K562 (cell line): ENCODE results near the gene YPEL3. TPM values are rescaled to one million over a fixed set of nuclear protein-coding genes. Genes with fewer than 3 reads are reported as not detected.

Experiments
- ATAC-seq: fragments of 200-7000 bp; cut with Tn5 transposase; 3 replicates; pipeline ENCODE4 v1.9.1; 2020; ENCODE audit warnings: moderate library complexity
- BruUV-seq: library from RNA; stranded (reverse); fragments of 400-500 nt; replicated peaks from 2 replicates; lab custom pipeline; 2021; lab: Mats Ljungman, UMichigan
- CTCF ChIA-PET: fragments of 300-600 bp; formaldehyde crosslinking; extraction: SDS; loops from one replicate; lab custom pipeline; 2021; ENCODE audit warnings: low intra/inter-chr PET ratio; lab: Yijun Ruan, JAX
- POLR2A ChIA-PET: fragments of 300-600, 350-650 bp; sonication (Branson Sonifier 250); formaldehyde crosslinking; extraction: SDS; loops from one replicate; lab custom pipeline; 2021; ENCODE audit warnings: antibody characterized with exemption, inconsistent platforms; lab: Yijun Ruan, JAX
- DNase-seq, 4 experiments: peaks; one replicate each; pipeline versions ENCODE4 v3.0.0 to v3.0.0-alpha.2; 2011 to 2018; ENCODE audit warnings: low spot score in 3 of 4, mixed read lengths in 3 of 4; ENCODE audit errors: extremely low read depth in 1 of 4
- FAIRE-seq: peaks from 2 replicates; lab custom pipeline; 2011; peaks lifted over from hg19 to GRCh38; lab: Jason Lieb, UNC
- H2AFZ ChIP-seq: 2 replicates; pipeline ENCODE4 v1.6.0; 2011; ENCODE audit warnings: low read depth, low read length, control low read depth, inconsistent platforms
- H3K27ac ChIP-seq: fragments of 200-600 bp; 3 replicates; pipeline ENCODE4 v1.8.0; 2011; ENCODE audit warnings: low read depth, mild to moderate bottlenecking, control low read depth, inconsistent platforms, low read length, moderate library complexity, mixed read lengths; ENCODE audit errors: extremely low read depth
- H3K27me3 ChIP-seq, 2 experiments: fragments of 300-600 bp in 1 of 2; 2 replicates in 1 of 2; 3 replicates in 1 of 2; pipeline versions ENCODE4 v1.6.0 to v1.8.0; 2011; ENCODE audit warnings: inconsistent platforms in 2 of 2, low read length in 2 of 2, mild to moderate bottlenecking in 1 of 2, mixed read lengths in 1 of 2, moderate library complexity in 1 of 2; ENCODE audit not compliant: control insufficient read depth in 2 of 2, insufficient read depth in 2 of 2
- H3K36me3 ChIP-seq: fragments of 300-600 bp; 3 replicates; pipeline ENCODE4 v1.8.0; 2011; ENCODE audit warnings: mild to moderate bottlenecking, low read length, inconsistent platforms; ENCODE audit not compliant: control insufficient read depth, insufficient read depth
- H3K4me1 ChIP-seq, 2 experiments: fragments of 200-600 bp in 1 of 2; replicated peaks in 1 of 2; 2 replicates in 1 of 2; 3 replicates in 1 of 2; pipeline versions ENCODE4 v1.5.1 to v1.8.0; 2011; ENCODE audit warnings: inconsistent platforms in 2 of 2, low read length in 2 of 2, mild to moderate bottlenecking in 1 of 2, mixed read lengths in 1 of 2, moderate library complexity in 1 of 2; ENCODE audit not compliant: control insufficient read depth in 2 of 2, insufficient read depth in 2 of 2
- H3K4me2 ChIP-seq: 2 replicates; pipeline ENCODE4 v1.6.1; 2011; ENCODE audit warnings: low read length, control low read depth, inconsistent platforms, mixed read lengths; ENCODE audit not compliant: insufficient read depth
- H3K4me3 ChIP-seq: fragments of 200-600 bp; sonication (generic), shearing (Covaris generic); 2 replicates; pipeline ENCODE4 v1.5.1; 2016; ENCODE audit warnings: control low read depth, inconsistent platforms
- H3K79me2 ChIP-seq: fragments of 200-600 bp; 3 replicates; pipeline ENCODE4 v1.8.0; 2011; ENCODE audit warnings: low read length, inconsistent platforms; ENCODE audit not compliant: control insufficient read depth, insufficient read depth
- H3K9ac ChIP-seq, 2 experiments: 2 replicates each; pipeline versions ENCODE4 v1.6.0 to v1.6.1; 2011; ENCODE audit warnings: low read depth in 2 of 2, low read length in 2 of 2, control low read depth in 1 of 2, inconsistent platforms in 1 of 2, mild to moderate bottlenecking in 1 of 2, mixed read lengths in 1 of 2; ENCODE audit not compliant: insufficient read depth in 1 of 2
- H3K9me1 ChIP-seq: one replicate; pipeline ENCODE4 v1.6.0; 2011; ENCODE audit warnings: inconsistent platforms, mild to moderate bottlenecking, low read length, moderate library complexity; ENCODE audit not compliant: control insufficient read depth, insufficient read depth
- H3K9me3 ChIP-seq: replicated peaks from 2 replicates; pipeline ENCODE4 v1.5.1; 2011; ENCODE audit warnings: low read depth, low read length, inconsistent platforms; ENCODE audit not compliant: control insufficient read depth, insufficient read depth
- H4K20me1 ChIP-seq: replicated peaks from 2 replicates; pipeline ENCODE4 v1.6.1; 2011; ENCODE audit warnings: low read length, inconsistent platforms, mixed read lengths; ENCODE audit not compliant: control insufficient read depth, insufficient read depth
- CC2D1A ChIP-seq: fragments of 450-650 bp; IDR thresholded peaks from 2 replicates; pipeline ENCODE4 v1.6.1; 2017; ENCODE audit warnings: mild to moderate bottlenecking
- CEBPB ChIP-seq: fragments of 450-650 bp; IDR thresholded peaks from 2 replicates; pipeline ENCODE4 v1.6.1; 2016; ENCODE audit warnings: missing genetic modification characterization, missing compliant biosample characterization
- COPS2 ChIP-seq: fragments of 450-650 bp; conservative IDR thresholded peaks from 2 replicates; pipeline ENCODE4 v1.6.1; 2016; ENCODE audit warnings: mild to moderate bottlenecking, moderate library complexity
- ERF ChIP-seq: fragments of 450-650 bp; formaldehyde crosslinking; IDR thresholded peaks from 2 replicates; pipeline ENCODE4 v1.4.0; 2020; ENCODE audit warnings: mild to moderate bottlenecking, mixed read lengths
- FOS ChIP-seq: IDR thresholded peaks from 3 replicates; pipeline ENCODE4 v1.6.1; 2011; ENCODE audit not compliant: insufficient read length; ENCODE audit errors: extremely low read depth
- MTF1 ChIP-seq: fragments of 250-450 bp; sonication (Bioruptor Pico); IDR thresholded peaks from 2 replicates; pipeline ENCODE4 v1.9.0; 2021; ENCODE audit warnings: moderate library complexity, mild to moderate bottlenecking, inconsistent platforms, borderline replicate concordance
- NFYB ChIP-seq: IDR thresholded peaks from 2 replicates; pipeline ENCODE4 v1.6.1; 2011; ENCODE audit warnings: mild to moderate bottlenecking, moderate library complexity; ENCODE audit not compliant: insufficient read length; ENCODE audit errors: extremely low read depth
- TEAD1 ChIP-seq, 2 experiments: fragments of 450-650 bp in 1 of 2; sonication (generic) in 1 of 2; formaldehyde crosslinking; IDR thresholded peaks; 2 replicates each; pipeline versions ENCODE4 v1.4.0 to v1.8.0; 2020 to 2022; ENCODE audit warnings: mild to moderate bottlenecking in 2 of 2, missing genetic modification reagents in 1 of 2
- TEAD2 ChIP-seq: fragments of 450-650 bp; IDR thresholded peaks from 2 replicates; pipeline ENCODE4 v1.6.1; 2016; ENCODE audit warnings: missing genetic modification characterization, control low read depth, missing compliant biosample characterization
- in situ Hi-C: fragments of 300-500 bp; cut with MboI; formaldehyde crosslinking; loops from 4 replicates; pipeline ENCODE4 v1.15.0; 2018; ENCODE audit warnings: inconsistent platforms, mixed read lengths
- intact Hi-C: fragments of 100-400 bp; cut with micrococcal nuclease; formaldehyde crosslinking; loops from 2 replicates; pipeline ENCODE4 v1.14.2; 2022
- polyA plus RNA-seq, 8 experiments: library from polyadenylated mRNA; depleted of rRNA in 4 of 8; stranded (reverse) in 5 of 8; unstranded in 3 of 8; fragments of >200 nt; fragmentation: Nextera tagmentation in 2 of 8; fragmentation: Illumina TruSeq in 1 of 8; extraction: Ambion mirVana in 2 of 8; extraction: Trizol in 1 of 8; gene quantifications; 2 replicates each; pipeline versions ENCODE4 v1.2.1 to v1.2.3, GENCODE V29; 2011 to 2014; ENCODE audit warnings: inconsistent platforms in 1 of 8, missing spikeins in 1 of 8
- total RNA-seq, 7 experiments: library from RNA; depleted of rRNA in 6 of 7; stranded (reverse); fragments of >200 nt in 6 of 7; fragmentation: Illumina TruSeq in 2 of 7; extraction: Trizol in 2 of 7; gene quantifications; 2 replicates each; pipeline versions ENCODE4 v1.2.1 to v1.2.3, GENCODE V29; 2011 to 2021; ENCODE audit warnings: low replicate concordance in 1 of 7

Gene YPEL3
- total and polyA plus RNA-seq, 9 of the 15 experiments (the other 6 are each of a cell fraction or from before 2014, with no cell fraction given): 0.41 to 15.0 (median 2.9) TPM

DNA sequence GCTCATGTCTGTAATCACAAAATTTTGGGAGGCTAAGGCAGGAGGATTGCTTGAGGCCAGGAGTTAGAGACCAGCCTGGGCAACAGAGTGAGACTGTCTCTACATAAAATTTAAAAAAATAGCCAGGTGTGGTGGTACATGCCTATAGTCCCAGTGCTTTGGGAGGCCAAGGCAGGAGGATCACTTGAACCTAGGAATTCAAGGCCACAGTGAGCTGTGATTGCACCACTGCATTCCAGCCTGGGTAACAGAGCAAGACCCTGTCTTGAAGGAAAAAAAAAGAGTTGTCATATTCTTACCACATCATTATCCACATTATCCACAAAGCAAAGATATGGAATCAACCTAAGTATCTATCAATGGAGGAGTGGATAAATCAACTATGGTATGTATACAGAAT lies 48.0 kb upstream of the YPEL3 start:
- FAIRE-seq (no peak), ATAC-seq (no peak), DNase-seq (no peak)
- Histone ChIP-seq H3K27me3 (no peaks in the 10 kb centered on the region), H3K9me1 (no peaks in the 10 kb centered on the region), H3K4me1 (peaks cover 6 to 7% of the 10 kb centered on the region in 2 experiments; a peak in 4 of 5 replicates), H3K27ac (no peak overlapping the region), H3K79me2 (no peaks in the 10 kb centered on the region), H3K4me3 (no peak overlapping the region), H4K20me1 (no peaks in the 10 kb centered on the region), H3K4me2 (no peak overlapping the region), H3K9me3 (peaks cover 3% of the 10 kb centered on the region; the same call in 1 of the 2 replicates), H2AFZ (no peak overlapping the region), H3K9ac (no peak overlapping the region), H3K36me3 (no peaks in the 10 kb centered on the region)
- CTCF ChIA-PET: no interaction called here
- BruUV-seq: no TSS peak
- POLR2A ChIA-PET: no interaction called here
- TF ChIP-seq COPS2: no peak
- TF ChIP-seq CEBPB (tag): no peak
- no peak for TF ChIP-seq FOS
- TF ChIP-seq MTF1 (CRISPR knock-in tag): no peak
- no peak for TF ChIP-seq TEAD2
- TF ChIP-seq NFYB: no peak
- no peak for TF ChIP-seq CC2D1A
- TF ChIP-seq TEAD1 (CRISPR knock-in tag; IDR thresholded peaks at IDR 0.05): no peak
- no peak for TF ChIP-seq ERF (CRISPR knock-in tag)
- intact Hi-C loops (no loop called here), in situ Hi-C loops (loop anchor here (25.0 kb wide), 1 partner anchor 682 kb away; the partner anchor contains the start of genes BOLA2, SLX1B and SULT1A4)
